Measurements from ENCODE around the gene SEMA3G.

DNA sequence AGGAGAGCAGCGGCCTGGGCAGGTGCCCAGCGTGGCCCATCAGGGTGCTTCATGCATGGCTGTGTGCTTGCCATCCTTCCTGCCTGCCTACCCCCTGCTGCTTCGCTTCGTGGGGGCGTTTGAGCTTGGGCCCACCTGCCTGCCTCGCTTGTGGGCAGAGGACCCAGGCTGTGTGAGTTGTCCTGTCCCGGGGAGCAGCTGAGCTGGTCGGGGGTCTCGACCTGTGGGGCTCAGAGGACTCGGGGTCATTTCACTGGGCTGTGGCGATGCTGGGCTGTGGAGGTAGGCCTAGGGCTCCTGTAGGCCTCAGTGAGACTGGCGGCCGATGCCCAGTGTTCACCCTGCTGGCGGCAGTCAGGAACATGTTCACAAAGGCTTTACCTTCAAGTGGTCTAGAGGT, 38.2 kb upstream of the SEMA3G start:
- TF ChIP-seq CTCF (conservative IDR thresholded peaks at IDR 0.05; ENCODE audit: low read depth, low read length) (no peak), EZH2 (IDR thresholded peaks at IDR 0.05; ENCODE audit: borderline replicate concordance, low read depth, low read length, poor library complexity, severe bottlenecking) (no peak)
